ENCODE measurements around the gene TRAP1.
"Not testable (repeated sequence)": the region's sequence is repeated elsewhere in the genome, so short reads cannot be mapped to it uniquely, and the experiment has no call there.

TRAP1 gene

DNA sequence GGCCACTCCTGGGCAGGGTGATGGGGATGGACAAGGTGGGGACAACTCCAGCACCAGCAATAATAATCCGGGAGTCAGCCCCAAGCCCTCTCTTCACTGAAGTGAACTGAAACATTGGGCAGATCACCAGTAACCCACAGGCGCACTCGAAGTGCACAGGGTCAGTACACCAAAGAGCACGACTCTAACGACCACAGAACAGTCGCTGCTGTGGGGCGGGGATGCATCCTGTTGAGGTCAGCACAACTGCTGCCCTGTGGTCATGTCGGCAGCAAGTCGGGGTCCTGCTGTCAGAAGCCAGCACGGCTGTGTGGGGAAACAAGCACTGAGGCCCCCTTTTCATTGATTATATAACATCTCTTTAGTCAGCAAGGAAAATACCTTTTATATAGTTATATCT lies 48.2 kb downstream of the TRAP1 start:
- no peak for TF ChIP-seq Cebpa-rat (IDR thresholded peaks at IDR 0.05)
- Histone ChIP-seq H3K9ac (no peak overlapping the region), H3K36me3 (peaks cover 92% of the 10 kb centered on the region)

DNA sequence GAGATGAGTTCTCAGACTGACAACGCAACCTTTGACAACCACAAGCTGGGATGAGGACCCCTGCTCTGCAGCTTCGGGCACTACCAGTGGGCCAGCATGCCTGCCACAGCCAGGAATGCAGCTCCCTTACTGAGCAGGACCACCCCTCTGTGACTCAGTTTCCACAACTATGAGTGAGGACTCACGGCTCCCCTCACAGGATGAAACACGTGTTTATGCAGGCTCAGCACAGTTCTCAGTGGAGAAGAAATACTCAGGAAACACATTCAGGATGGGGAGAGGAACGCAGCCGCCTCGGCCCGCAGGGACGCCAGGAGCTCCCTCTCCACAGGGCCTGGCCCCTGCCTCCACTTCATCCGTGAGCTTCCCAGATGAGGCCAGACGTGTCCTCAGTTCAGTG lies 48.7 kb downstream of the TRAP1 start:
- Histone ChIP-seq H3K27ac (no peak overlapping the region), H3K36me3 (peaks cover 92% of the 10 kb centered on the region), H3K27me3 (no peaks in the 10 kb centered on the region)

More for the DNA sequence above, 48.2 kb downstream of the TRAP1 start:
- peaks cover 14% of the 10 kb centered on the region; the same call in 1 of the 2 replicates for H3K4me1 ChIP-seq
- no peak overlapping the region for H3K4me2 ChIP-seq
- H3K9me3 ChIP-seq: no peaks in the 10 kb centered on the region
- no peak overlapping the region for H3K4me3 ChIP-seq
- H3K27ac ChIP-seq: no peak overlapping the region
- H3K27me3 ChIP-seq: no peaks in the 10 kb centered on the region
- peaks cover 28% of the 10 kb centered on the region; the same call in 1 of the 2 replicates for H4K20me1 ChIP-seq

GRCh38 chr16:3665508-3665907 lies 51.8 kb downstream of the TRAP1 start:
- no peak overlapping the region for H3K4me2 ChIP-seq
- TF ChIP-seq Cebpa-rat (IDR thresholded peaks at IDR 0.05): no peak
- H3K9me3 ChIP-seq: no peaks in the 10 kb centered on the region
- H4K20me1 ChIP-seq: peaks cover 32% of the 10 kb centered on the region
- H3K4me1 ChIP-seq: peaks cover 19% of the 10 kb centered on the region
- H3K36me3 ChIP-seq: peaks cover 89% of the 10 kb centered on the region
- no peak overlapping the region for H3K27ac ChIP-seq
- H3K27me3 ChIP-seq: no peaks in the 10 kb centered on the region
- H3K9ac ChIP-seq: no peak overlapping the region
- no peak overlapping the region for H3K4me3 ChIP-seq

More for the DNA sequence above, 48.7 kb downstream of the TRAP1 start:
- Histone ChIP-seq H3K4me3 (no peak overlapping the region), H3K9ac (no peak overlapping the region), H3K4me2 (no peak overlapping the region), H3K4me1 (peaks cover 14% of the 10 kb centered on the region; the same call in 1 of the 2 replicates), H3K9me3 (no peaks in the 10 kb centered on the region), H4K20me1 (peaks cover 28% of the 10 kb centered on the region; the same call in 1 of the 2 replicates)
- no peak for TF ChIP-seq Cebpa-rat (IDR thresholded peaks at IDR 0.05)

- H3K9me3 ChIP-seq: no peaks in the 10 kb centered on the region
- no peak for TF ChIP-seq Cebpa-rat (IDR thresholded peaks at IDR 0.05)
- no peak overlapping the region for H3K27ac ChIP-seq
- no peak overlapping the region for H3K9ac ChIP-seq
- peaks cover 37% of the 10 kb centered on the region for H4K20me1 ChIP-seq
- H3K4me2 ChIP-seq: no peak overlapping the region
- H3K36me3 ChIP-seq: peaks cover 89% of the 10 kb centered on the region
- no peaks in the 10 kb centered on the region for H3K27me3 ChIP-seq
- no peak overlapping the region for H3K4me3 ChIP-seq
- H3K4me1 ChIP-seq: peaks cover 19% of the 10 kb centered on the region
Observed at GRCh38 chr16:3664187-3664896, 53.0 kb downstream of the TRAP1 start.

DNA sequence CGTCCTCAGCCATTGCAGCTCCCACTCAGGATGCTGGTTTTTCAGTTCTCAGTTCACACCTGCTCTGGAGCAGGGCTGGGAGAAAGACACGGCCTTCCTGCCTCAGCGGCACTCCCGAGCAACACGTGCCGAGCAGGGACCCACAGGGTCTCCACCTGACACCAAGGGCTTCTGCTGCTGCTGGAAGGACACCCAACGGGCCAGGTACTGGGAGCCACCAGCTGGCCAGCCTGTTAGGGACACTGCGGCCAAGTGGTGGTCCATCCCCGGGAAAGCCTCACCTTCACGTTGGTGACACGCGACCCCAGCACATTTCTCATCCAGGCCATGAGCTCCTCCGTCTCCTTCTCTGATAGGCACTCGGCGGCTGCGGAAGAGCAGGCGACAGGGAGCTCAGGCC lies 54.7 kb downstream of the TRAP1 start:
- Histone ChIP-seq H3K9ac (no peak overlapping the region), H3K4me3 (no peak overlapping the region), H3K4me1 (peaks cover 19% of the 10 kb centered on the region), H4K20me1 (peaks cover 47% of the 10 kb centered on the region), H3K27ac (no peak overlapping the region), H3K4me2 (no peak overlapping the region), H3K9me3 (no peaks in the 10 kb centered on the region), H3K27me3 (no peaks in the 10 kb centered on the region), H3K36me3 (peaks cover 91% of the 10 kb centered on the region)
- TF ChIP-seq Cebpa-rat (IDR thresholded peaks at IDR 0.05): no peak

DNA sequence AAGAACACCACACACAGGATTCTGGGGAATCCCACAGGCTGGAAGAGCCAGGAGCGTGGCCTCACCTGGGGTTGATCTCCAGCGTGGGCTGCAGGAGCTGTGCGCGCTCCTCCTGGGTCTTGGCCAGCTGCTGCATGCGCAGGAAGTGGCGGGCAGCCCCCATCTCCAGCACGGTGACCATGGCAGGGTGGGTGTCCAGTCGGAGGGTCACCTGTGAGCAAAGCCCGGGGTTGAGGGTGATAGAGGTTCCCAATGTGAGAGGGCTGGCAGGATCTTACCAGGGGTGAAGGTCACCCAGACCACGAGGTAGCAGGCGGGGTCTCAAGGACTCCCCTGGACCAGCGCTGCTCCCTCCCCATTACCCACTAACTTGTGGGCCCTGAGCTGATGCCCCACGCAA lies 55.4 kb downstream of the TRAP1 start:
- Histone ChIP-seq H3K36me3 (peaks cover 93% of the 10 kb centered on the region), H3K27me3 (no peaks in the 10 kb centered on the region), H3K9ac (no peak overlapping the region), H4K20me1 (peaks cover 47% of the 10 kb centered on the region), H3K4me3 (no peak overlapping the region), H3K4me1 (peaks cover 19% of the 10 kb centered on the region), H3K27ac (no peak overlapping the region), H3K9me3 (no peaks in the 10 kb centered on the region), H3K4me2 (no peak overlapping the region)
- TF ChIP-seq Cebpa-rat (IDR thresholded peaks at IDR 0.05): no peak

DNA sequence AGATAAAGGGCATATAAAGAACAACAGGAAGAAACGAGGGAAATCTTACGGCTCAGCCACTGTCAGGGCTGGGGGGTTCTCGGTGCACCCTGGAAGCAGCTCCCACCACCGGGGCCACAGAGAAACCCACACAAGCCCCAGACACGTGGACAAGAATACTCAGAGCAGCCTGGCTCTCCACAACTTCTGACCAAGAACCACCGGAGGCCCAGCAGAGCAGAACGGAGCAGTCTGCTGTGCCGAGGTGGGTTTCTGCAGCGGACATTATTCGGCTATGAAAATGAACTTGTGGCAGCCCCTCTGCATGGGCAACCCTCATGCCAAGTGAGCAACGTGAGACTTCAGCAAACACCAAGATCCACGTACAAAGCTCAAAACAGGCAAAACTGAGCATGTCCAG lies 56.0 kb downstream of the TRAP1 start:
- H3K9ac ChIP-seq: no peak overlapping the region
- H3K9me3 ChIP-seq: no peaks in the 10 kb centered on the region
- no peaks in the 10 kb centered on the region for H3K27me3 ChIP-seq
- TF ChIP-seq Cebpa-rat (IDR thresholded peaks at IDR 0.05): no peak
- H3K4me1 ChIP-seq: peaks cover 17% of the 10 kb centered on the region
- H3K4me3 ChIP-seq: no peak overlapping the region
- H3K36me3 ChIP-seq: peaks cover 98% of the 10 kb centered on the region
- peak overlapping the region; percentile 23; the same call in 1 of the 2 replicates for H3K4me2 ChIP-seq
- H3K27ac ChIP-seq: no peak overlapping the region; the same call in 1 of the 2 replicates
- H4K20me1 ChIP-seq: peaks cover 47% of the 10 kb centered on the region

DNA sequence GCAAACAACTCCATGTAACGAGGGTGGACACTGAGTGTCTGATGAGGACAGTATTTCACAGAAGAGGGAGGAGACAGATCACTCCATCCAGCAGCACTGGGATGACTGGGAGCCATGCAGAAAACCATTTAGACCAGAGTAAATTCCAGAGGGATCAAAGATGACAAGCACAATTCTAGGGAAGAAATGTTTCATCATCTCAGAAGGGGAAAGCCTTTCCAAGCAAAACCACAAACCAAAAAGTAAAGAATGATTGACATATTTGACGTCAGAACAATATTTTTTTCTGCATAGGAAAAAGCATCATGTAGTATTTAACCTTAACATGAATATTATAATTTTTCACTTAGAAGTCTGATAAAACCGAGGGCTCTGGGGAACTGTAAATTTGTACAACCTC lies 58.1 kb downstream of the TRAP1 start:
- Histone ChIP-seq H4K20me1 (peaks cover 52% of the 10 kb centered on the region), H3K27me3 (no peaks in the 10 kb centered on the region), H3K36me3 (peaks cover 98% of the 10 kb centered on the region), H3K4me3 (no peak overlapping the region), H3K9me3 (no peaks in the 10 kb centered on the region), H3K27ac (no peak overlapping the region), H3K9ac (no peak overlapping the region), H3K4me2 (no peak overlapping the region), H3K4me1 (peaks cover 9% of the 10 kb centered on the region)
- no peak for TF ChIP-seq Cebpa-rat (IDR thresholded peaks at IDR 0.05)

GRCh38 chr16:3656491-3657468 lies 60.5 kb downstream of the TRAP1 start:
- Histone ChIP-seq H3K4me3 (no peak overlapping the region), H3K4me2 (no peak overlapping the region), H3K36me3 (peaks cover 98% of the 10 kb centered on the region), H3K27ac (no peak overlapping the region), H3K27me3 (no peaks in the 10 kb centered on the region), H3K9me3 (no peaks in the 10 kb centered on the region), H4K20me1 (peaks cover 38% of the 10 kb centered on the region), H3K9ac (no peak overlapping the region), H3K4me1 (peaks cover 8% of the 10 kb centered on the region)
- no peak for TF ChIP-seq Cebpa-rat (IDR thresholded peaks at IDR 0.05)

DNA sequence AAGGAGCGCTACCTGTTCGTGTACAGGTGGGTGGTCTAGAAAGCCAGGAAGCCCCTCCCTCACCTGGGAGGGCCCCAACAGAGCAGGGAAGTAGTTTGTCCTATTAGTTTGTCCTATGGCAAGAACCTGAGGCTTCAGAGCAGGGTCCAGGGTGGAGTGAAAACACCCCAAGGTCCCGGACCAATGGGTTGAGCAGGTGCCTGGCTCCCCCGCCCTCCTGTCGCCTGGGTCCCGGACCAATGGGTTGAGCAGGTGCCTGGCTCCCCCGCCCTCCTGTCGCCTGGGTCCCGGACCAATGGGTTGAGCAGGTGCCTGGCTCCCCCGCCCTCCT lies 61.2 kb downstream of the TRAP1 start:
- H3K4me2 ChIP-seq, H3K27ac ChIP-seq, H3K4me1 ChIP-seq, H3K9ac ChIP-seq, H3K9me3 ChIP-seq, H3K27me3 ChIP-seq, H3K4me3 ChIP-seq: not testable (repeated sequence)
- peaks cover 32% of the 10 kb centered on the region for H4K20me1 ChIP-seq
- peaks cover 98% of the 10 kb centered on the region for H3K36me3 ChIP-seq

All from BLaER1 (cell line).